HG02571 (cell line): ENCODE data around the gene LRMDA.

Source experiments
- ATAC-seq: cut with Tn5 transposase; IDR thresholded peaks from one replicate; pipeline ENCODE4 v1.9.1; 2021; ENCODE audit warnings: mild to moderate bottlenecking, moderate library complexity; ENCODE audit not compliant: unreplicated experiment

The LRMDA gene

DNA sequence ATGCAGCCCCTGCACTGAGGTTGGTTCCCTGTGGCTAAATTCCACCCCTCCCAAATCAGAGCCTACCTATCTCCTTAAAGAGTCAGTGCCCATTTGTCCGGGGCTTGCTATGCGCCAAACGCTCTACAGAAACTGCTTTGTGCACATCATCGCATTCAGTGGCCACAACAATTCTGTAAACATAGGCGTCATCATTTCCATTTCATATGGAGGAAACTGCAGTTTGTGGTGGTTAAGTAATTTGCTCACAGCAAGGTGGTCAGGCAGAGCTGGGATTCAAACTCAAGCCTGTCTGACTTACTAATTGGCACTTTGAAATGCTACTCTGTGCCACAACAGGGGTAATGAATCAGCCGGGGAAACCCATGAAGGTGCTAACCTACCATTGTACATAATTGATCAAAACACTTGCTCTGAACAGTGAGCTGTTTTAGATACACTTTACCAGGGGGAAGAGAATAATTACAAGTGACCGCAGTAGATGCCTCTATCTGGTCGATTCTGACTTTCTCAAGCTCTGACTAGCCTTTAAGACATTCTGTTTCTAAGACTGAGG, 775.5 kb downstream of the LRMDA start:
- ATAC-seq: no peak

DNA sequence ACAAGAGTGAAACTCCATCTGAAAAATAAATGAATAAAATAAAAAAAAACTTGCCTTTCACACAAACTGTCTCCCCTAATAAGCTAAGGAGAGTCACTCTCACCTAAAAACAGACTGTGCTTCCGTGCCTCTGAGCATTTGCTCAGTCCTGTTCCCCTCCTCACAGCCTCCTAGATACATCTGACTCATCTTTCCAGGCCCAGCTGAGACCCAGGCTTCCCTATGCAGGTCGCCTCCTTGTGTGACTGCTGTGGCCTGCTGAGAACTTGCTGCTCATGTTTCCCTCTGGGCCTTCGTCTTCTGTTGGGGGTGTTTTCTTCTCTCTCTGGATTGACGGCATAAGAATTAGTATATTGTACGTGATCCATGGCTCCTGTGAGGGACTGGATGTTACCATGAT, 777.7 kb downstream of the LRMDA start:
- ATAC-seq: no peak

DNA sequence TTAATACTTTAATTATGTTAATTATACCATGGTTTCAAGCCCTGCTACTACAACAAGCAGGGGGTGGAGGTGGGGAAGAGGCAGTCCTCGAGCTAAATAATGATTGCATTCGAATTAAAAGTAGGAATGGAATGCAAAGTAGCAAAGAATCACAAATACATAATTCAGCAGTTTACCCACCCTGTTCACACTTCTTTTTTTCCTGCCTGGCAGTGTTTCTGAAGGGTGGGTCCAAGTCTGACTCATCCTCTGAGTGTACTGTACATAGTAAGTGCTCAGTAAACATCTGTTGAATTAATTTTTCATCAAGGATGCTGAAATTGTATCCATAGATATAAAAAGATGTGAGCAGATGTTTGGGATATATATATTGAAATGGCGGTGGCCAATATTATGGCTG, 778.8 kb downstream of the LRMDA start:
- ATAC-seq: no peak

DNA sequence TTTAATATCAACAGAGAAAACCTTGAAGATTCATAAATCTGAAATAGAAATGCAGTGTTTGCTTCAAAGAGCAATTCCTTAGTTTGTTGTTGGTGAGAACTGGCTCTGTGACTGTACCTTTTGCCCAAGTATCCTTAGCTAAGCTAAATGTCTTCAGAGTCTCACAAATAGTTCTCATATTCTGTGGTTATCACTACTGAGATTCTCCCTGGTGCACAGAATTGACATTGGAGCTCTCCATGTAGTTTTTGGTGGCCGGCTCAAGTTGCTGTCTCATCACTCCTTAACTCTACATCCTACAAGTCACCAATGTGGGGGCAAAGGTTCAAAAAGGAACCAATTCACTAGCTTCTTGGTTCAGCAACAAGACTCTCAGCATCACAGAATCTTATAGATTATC, 780.3 kb downstream of the LRMDA start:
- no peak for ATAC-seq

GRCh38 chr10:76213876-76214275, 782.5 kb downstream of the LRMDA start:
- ATAC-seq: no peak

GRCh38 chr10:76218035-76218434, 786.6 kb downstream of the LRMDA start:
- ATAC-seq: no peak

DNA sequence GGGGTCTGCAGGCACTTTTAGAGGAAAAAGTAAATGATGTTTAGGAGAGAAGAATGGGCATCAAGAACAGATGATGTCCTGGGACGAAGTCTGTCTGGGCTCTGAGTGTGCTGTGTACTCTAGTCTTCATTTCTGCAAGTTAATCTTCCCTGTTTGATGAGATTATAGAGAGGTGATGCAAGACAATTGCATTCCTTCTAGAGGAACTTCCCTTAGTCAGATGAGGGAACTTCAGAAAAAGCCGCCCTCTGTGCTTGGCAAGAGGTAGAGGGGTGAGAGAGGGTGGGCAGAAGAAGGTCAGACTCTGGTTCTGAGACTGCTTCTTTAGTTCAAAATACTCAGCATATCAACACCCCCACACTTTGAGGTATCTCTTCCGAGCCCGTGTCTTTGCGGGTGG, 797.9 kb downstream of the LRMDA start:
- ATAC-seq: no peak

DNA sequence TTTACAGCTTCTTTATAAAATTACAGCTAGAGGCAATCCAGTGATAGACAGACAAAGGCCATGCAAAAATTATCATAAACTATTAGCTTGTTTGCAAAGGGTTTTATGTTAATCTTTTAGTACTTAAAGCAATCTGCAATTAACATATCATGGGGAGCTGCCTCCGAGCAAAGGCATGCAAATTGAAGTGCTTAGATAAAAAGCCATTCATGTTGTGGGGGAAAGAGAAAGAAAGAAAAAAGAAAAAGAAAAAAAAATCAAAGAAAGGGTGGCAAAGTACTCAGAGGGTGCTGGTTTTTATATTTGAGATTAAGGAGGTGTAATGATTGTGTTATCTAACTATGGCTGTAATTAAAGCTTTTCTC, 799.5 kb downstream of the LRMDA start:
- ATAC-seq: no peak

DNA sequence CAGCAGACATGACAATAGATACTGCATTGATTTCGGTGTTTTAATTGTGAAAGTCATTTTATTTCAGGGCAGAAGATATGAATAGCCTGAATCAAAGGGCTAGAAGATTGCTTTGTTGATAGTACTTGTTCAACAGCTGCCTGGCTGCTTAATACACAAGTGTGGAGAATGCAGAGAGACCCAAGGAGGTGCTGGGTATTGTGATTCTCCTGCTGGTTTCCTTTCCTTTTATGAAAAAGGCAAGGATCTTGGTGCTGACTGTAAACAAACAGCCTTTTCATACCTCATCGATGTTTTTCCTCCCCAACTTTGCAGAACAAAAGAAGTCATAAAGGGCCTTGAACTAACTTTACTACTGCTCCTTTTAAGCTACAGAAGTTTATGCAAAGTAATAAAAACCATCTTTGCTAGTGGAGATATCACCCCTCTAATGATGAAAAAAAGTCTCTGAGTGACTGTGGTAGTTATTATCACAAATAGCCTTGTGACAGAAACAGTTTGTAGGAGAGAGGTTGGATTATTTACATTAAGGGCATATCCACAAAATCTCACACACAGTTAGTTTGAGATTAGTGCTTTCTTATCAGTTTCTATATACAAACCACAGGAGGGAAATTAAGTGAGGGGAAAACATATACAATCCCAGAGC, 800.0 kb downstream of the LRMDA start:
- ATAC-seq: no peak

DNA sequence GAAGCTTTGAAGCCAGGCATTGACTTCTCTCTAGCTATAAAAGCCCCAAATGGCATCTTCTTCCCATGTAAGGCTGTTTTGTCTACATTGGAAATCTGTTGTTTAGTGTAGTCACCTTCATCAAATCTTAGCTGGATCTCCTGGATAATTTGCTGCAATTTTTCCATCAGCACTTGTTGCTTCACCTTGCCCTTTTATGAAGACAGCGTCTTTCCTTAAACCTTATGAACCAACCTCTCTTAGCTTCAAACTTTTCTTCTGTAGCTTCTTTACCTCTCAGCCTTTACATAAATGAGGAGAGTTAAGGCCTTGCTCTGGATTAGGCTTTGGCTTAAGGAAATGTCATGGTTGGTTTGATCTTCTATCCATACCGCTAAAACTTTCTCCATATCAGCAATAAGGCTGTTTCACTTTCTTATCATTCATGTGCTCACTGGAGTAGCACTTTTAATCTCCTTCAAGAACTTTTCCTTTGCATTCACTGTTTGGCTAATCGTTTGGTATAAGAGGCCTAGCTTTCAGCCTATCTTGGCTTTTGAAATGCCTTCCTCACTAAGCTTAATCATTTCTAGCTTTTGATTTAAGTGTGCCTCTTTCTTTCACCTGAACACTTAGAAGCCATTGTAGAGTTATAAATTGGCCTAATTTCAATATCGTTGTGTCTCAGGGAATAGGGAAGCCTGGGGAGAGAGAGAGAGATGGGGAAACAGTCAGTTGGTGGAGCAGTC, 803.2 kb downstream of the LRMDA start:
- ATAC-seq: no peak

- no peak for ATAC-seq
These were observed 804.9 kb downstream of the LRMDA start for GRCh38 chr10:76236356-76236755.

DNA sequence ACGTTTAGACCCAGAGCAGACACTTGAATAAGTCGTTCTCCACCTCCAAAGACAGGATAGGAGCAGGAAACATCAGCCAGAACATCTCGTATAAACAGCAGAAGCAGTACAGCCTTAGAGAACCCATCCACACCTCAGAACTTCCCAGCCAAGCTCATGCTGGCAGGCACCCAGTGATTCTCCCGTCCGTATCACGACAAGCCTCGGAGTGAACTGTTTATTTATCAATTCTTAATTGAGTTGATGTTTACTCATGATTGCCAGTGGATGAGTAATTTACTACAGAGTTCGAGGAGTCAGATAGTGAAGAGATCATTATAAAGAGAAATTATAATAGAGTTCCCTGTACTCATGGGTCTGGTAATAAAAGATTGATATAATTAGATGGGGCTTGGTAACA, 811.5 kb downstream of the LRMDA start:
- ATAC-seq: no peak

DNA sequence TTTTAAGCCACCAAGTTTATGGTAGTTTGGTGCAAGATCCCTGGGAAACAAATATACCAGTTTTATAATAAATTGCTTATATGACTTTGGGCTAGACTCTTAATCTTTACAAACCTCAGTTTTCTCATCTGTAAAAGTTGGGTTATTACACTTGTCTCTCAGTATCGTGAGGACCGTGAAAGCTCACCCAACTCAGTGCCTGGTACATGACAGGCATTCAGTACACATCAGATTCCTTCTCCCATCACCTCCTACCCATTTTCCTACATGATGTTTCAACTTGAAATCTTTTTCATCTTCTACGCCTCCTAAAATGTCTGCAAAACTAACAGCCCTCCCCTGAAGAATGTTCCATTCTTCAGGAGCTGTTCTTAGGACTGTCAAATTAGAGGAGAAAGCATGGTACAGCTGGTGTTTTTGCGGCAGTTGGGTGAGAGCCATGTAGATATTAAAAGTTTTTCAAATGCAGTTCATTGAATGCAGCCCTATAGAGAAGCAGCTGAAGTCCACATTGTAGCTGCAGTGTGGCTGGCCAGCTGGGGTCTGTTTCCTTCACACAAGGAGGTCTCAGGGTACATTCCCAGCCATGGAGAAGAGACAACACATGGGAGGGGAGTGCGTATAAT, 812.8 kb downstream of the LRMDA start:
- ATAC-seq: no peak

DNA sequence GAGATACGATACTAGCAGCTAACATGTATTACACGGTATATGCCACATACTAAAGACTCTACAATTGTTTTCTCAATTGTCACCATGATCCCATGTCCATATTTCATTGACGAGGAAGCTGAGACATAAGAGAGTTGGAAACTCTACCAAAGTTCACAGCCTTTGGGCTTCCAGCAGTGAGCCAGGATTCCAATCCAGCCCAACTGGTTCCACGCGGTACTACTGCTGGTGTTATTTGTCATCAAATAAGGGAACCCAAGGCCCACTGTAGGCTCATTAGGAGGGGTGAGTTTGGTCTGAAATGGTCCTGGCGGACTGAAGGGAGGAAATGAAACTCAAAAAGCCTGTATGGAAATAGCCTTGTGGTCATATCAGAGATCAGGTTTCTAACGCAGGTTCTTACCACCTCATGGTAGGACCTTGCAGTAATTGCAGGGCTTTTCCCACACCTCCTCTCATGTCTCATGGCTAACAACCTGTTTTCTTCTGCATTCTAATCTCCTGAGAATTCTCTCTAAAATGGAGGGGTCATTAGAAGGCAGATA, 814.6 kb downstream of the LRMDA start:
- no peak for ATAC-seq

DNA sequence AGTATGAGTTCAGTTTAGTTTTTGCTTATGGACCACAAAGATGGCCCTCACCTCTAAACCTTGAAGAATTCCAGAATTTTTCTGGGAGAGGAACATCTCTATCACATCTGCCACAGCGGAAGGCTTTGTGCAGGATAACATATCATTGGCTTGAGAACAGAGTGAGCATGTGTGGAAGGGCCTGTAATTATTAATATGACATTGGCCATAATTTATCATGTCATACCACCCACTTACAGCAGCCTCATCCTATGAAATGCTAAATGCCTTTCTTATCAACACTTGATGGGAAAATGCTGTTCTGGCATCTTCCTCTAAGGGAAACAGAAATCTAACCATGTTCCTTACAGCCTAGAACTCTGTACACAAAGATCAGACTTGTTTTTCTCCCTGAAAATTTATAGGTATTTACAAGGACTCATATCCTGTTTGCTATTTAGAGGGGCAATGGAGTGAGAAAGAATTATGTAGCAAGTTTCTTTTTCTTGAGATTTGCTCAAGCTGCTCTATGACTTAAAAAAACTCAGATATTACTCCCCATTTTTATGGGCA, 817.3 kb downstream of the LRMDA start:
- ATAC-seq: no peak

DNA sequence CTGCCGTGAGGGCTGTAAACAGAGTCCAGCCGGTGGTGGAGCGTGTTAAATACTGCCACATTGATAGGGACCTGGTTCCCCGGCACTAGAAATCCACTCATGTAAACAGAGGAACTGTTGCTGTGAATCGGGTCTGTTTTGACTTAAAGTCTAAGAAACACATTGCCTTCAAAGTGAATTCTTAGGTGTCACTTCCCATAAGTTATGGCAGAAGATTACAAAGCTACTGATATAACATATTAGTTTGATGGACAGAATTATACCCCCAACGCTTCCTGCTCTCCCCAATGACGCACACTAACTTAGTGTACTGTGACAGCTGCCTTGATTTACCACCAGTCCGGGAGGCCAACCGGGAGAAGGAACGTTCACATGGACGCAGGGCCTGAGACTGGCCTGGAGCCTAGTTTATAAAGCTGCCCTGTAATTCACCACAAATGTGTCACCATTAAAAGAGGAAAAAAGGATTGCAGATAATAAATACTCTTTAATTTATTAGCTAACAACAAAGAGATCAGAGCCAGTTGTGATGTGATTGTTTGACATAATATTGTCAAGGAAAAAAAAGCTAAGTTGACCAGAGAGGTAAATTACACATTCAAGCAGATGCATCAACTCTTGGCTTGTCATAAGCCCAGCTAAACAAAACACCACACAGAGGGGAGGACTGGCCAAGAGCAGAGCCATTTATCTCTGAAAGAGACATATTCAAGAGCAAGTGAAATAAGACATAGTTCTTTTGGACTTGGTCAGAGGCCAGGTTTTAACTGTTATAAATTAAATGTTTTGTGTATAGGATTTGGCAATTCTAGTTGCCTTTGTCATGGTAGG, 820.6 kb downstream of the LRMDA start:
- ATAC-seq: no peak

DNA sequence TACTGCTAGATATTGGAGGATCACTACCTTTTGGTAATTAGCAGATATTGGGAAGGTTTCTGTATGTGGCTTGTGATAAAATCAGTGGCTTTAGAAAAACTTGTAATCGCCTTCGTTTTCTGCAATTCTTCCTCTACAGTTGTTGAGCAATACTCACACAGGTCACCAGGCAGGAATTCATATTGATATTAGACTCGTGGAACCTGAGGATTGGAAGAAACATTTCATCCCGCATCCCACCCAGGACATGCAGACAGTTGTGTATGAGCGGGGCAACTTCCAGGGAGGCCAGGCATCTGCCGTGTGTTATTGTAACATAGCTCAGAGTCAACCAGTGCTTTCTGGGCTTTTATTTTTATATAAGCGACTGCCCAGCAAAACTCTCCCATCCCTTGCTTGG, 821.3 kb downstream of the LRMDA start:
- ATAC-seq: no peak

DNA sequence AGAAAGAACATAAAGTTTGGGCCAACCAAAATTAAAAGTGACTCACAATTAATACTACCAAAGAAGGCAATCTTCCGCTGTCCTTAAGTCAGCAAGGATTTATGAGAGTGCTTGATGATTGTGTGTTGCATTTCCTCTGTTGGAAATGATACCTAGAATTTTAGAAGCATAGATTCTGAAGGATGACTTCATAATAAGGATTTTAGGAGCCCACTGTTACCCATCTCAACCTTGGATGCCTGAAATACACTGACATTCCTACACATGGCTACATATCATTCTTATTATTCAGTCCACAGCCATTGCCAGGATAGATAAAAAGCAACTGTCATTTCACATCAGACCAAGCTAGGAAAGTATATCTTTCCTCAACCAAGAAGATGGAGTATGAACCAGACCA, 823.8 kb downstream of the LRMDA start:
- no peak for ATAC-seq

GRCh38 chr10:76257816-76258215, 826.4 kb downstream of the LRMDA start:
- no peak for ATAC-seq

DNA sequence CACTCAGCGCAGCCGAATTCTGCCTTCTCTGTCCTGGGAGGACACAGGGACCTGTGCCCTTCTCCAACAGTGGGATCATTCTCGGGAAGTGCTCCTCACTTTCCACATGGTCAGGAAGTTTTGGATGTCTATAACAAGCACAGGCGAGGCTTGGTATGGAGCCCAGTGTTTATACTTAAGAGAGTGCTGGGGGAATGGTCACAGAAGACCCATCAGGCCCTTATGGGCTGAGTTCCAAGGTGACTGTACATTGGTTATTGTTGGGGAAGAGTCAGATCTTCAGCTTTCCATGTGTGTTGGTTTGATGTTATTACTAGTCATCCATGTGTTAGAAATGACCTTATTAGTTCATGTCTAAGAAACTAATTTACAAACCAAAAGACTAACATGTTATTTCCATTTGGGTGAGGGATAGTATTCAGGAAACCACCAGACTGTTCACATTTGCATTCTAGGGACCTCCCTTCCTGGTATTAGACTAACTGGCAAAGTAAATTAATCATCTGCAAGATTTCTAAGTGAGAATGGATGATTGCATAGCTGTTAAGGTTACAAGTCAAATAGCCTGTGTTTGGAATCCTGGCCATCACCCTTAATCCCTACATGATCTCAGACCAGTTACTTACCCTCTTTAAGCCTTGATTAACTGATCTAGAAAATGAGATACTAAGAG, 834.2 kb downstream of the LRMDA start:
- ATAC-seq: no peak
